ENCODE measurements around the gene MEPCE. TPM values are rescaled to one million over a fixed set of nuclear protein-coding genes. Genes with fewer than 3 reads are reported as not detected.

MEPCE gene
- total and polyA plus RNA-seq, 8 donors = 11.1 to 20.7 (median 16.2) TPM

- no peak overlapping the region for H3K4me3 ChIP-seq
- TF ChIP-seq CTCF (IDR thresholded peaks at IDR 0.05) = no peak
- no peaks in the 10 kb centered on the region for H3K9me3 ChIP-seq
- no peaks in the 10 kb centered on the region for H3K36me3 ChIP-seq
- DNase-seq (peak in 1 of 6 donors; percentile 41), FAIRE-seq (no peak), ATAC-seq (no peak)
- H3K4me1 ChIP-seq = peaks cover 0 to 5% (median 0%) of the 10 kb centered on the region in 3 donors
- intact Hi-C loops (cut with DNase I) = loop anchor here in 2 of 3 donors (5.0 to 10.0 kb wide), 3 partner anchors 95 to 218 kb away; no protein-coding TSS in a partner anchor
- H3K27ac ChIP-seq = peak overlapping the region; percentile 8 to 42 (median 40)
- 65 to 70% methylated on average over 31 to 32 of the region's 32 CpGs for WGBS, 2 donors
- H3K27me3 ChIP-seq = no peaks in the 10 kb centered on the region
These were observed 37.3 kb downstream of the MEPCE start for GRCh38 chr7:100466653-100467605.

GRCh38 chr7:100467638-100468373, 38.2 kb downstream of the MEPCE start:
- no peak for ATAC-seq

GRCh38 chr7:100469227-100470044, 39.8 kb downstream of the MEPCE start:
- Histone ChIP-seq H3K27me3 (no peaks in the 10 kb centered on the region), H3K9me3 (no peaks in the 10 kb centered on the region), H3K4me3 (no peak overlapping the region), H3K4me1 (peaks cover 0 to 5% (median 0%) of the 10 kb centered on the region in 3 donors), H3K27ac (no peak overlapping the region), H3K36me3 (peaks cover 0 to 11% (median 0%) of the 10 kb centered on the region in 3 donors)
- 24 to 29% methylated on average over 11 to 13 of the region's 13 CpGs for WGBS, 2 donors
- peak; percentile 86 to 94 (median 88) for TF ChIP-seq CTCF (IDR thresholded peaks at IDR 0.05)
- intact Hi-C loops (cut with DNase I) = loop anchor here in 2 of 3 donors (5.0 to 10.0 kb wide), 3 partner anchors 93 to 215 kb away; no protein-coding TSS in a partner anchor
- no peak for FAIRE-seq
- peak; percentile 80 to 99 (median 92) for DNase-seq
- ATAC-seq = peak; percentile 64 to 90 (median 82)

More at GRCh38 chr7:100467638-100468373, 38.2 kb downstream of the MEPCE start:
- H3K27ac ChIP-seq = no peak overlapping the region
- no peaks in the 10 kb centered on the region for H3K27me3 ChIP-seq
- FAIRE-seq = no peak
- peaks cover 0 to 5% (median 0%) of the 10 kb centered on the region in 3 donors for H3K4me1 ChIP-seq
- H3K9me3 ChIP-seq = no peaks in the 10 kb centered on the region
- DNase-seq = peak in 2 of 6 donors; percentile 63 to 82
- WGBS, 2 donors = 58 to 61% methylated on average over 18 to 22 of the region's 22 CpGs
- no peak overlapping the region for H3K4me3 ChIP-seq
- intact Hi-C loops (cut with DNase I) = loop anchor here in 2 of 3 donors (5.0 to 10.0 kb wide), 3 partner anchors 94 to 217 kb away; no protein-coding TSS in a partner anchor
- no peaks in the 10 kb centered on the region for H3K36me3 ChIP-seq
- TF ChIP-seq CTCF (IDR thresholded peaks at IDR 0.05) = no peak

- Histone ChIP-seq H3K4me1 (no peaks in the 10 kb centered on the region), H3K36me3 (peaks cover 0 to 12% (median 0%) of the 10 kb centered on the region in 3 donors), H3K9me3 (no peaks in the 10 kb centered on the region), H3K27me3 (no peaks in the 10 kb centered on the region), H3K27ac (no peak overlapping the region), H3K4me3 (no peak overlapping the region)
- ATAC-seq (no peak), DNase-seq (no peak), FAIRE-seq (no peak)
- 42 to 49% methylated on average over 4 of the region's 4 CpGs for WGBS, 2 donors
- TF ChIP-seq CTCF (IDR thresholded peaks at IDR 0.05) = no peak
- intact Hi-C loops (cut with DNase I) = loop anchor here in 1 of 3 donors (5.0 kb wide), 1 partner anchor 91 kb away; no protein-coding TSS in a partner anchor
These were observed 41.4 kb downstream of the MEPCE start for GRCh38 chr7:100471021-100471420.

Measured in pancreas (tissue), 10 donors.